ENCODE measurements around the gene SLC22A1. TPM values are rescaled to one million over a fixed set of nuclear protein-coding genes. Genes with fewer than 3 reads are reported as not detected.

Gene SLC22A1
- total RNA-seq, 1 donor from 2014 or later = 0.19 TPM

DNA sequence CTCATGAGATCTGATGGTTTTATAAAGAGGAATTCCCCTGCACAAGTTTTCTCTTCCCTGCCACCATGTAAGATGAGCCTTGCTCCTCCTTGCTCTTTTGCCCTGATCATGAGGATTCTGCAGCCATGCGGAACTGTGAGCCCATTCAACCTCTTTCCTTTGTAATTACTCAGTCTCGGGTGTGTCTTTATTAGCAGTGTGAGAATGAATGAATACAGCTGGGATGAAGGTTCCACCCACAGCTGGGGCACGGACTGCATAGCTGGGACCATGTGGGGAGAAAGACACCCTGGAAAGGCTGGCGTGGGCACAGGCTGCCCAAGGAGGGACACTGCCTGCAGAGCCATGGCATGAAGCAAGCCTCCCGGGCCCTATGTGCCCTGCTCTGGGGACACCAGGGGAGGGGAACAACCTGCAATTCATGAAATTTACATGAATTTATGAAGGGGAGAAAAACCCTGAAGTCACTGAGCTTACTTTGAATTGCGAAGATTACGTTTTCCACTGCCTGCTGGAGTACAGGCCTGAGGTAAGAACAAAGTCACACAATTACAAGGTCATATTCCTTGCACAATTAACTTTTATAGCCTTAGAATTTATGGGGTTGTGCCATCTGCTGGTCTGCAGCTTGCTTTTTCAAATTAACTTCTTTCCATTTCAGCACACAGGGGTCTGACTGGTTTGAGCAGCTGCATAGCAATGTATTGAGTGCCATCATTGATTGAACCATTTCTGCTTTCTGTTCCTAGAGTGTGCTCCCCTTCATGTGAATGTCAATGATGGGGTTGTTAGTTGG, 46.2 kb downstream of the SLC22A1 start:
- DNase-seq (ENCODE audit: low read depth) = no peak

DNA sequence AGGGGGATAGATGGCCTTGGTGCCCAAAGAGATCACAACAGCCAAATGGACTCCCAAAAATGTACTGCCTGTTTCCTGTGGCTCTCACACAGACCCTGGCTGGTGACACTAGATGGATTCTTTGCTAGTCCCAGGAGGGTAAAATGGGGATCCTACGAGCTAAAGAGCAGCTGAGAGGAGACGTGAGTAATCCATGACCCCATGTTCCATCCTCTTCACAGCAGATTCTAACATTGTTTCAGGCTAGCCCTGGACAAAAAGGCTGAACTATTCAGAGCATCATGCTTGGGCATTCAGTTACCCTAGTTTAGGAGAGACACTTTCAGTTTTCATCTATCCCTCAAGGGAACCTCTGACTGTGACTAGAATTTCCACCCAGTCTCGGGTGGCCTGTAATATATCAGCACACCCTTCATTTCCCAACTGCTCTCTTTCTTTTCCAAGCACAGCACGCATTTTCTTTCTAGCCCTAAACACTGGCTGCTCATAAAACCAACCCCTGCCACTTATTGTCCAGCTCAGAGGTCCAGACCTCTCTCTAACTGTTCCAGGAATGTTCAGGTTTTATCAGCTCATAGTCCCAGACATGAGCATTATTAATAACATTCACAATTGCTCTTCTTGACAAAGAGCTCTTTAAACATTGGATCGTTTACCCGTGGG, 48.5 kb downstream of the SLC22A1 start:
- DNase-seq (ENCODE audit: low read depth) = peak; percentile 37

DNA sequence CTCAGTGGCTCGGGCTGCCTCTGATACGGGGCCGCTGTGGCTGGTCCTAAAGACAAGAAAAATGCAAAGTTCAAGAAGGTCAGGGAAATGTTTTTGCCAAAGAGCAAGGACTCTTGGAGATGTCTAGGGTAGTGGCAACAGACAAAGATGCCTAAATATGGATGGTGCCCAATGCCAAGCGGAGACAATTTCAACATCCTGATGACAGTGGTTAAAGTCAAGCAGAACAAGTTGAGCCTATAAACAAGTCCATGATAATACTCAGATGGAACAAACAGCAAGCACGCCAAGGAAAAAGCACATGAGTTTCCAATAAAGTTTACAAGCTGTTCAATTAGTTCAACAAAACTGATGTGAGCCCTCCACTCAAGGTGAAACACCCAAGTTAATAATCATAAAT, 51.1 kb downstream of the SLC22A1 start:
- DNase-seq (ENCODE audit: low read depth) = no peak

DNA sequence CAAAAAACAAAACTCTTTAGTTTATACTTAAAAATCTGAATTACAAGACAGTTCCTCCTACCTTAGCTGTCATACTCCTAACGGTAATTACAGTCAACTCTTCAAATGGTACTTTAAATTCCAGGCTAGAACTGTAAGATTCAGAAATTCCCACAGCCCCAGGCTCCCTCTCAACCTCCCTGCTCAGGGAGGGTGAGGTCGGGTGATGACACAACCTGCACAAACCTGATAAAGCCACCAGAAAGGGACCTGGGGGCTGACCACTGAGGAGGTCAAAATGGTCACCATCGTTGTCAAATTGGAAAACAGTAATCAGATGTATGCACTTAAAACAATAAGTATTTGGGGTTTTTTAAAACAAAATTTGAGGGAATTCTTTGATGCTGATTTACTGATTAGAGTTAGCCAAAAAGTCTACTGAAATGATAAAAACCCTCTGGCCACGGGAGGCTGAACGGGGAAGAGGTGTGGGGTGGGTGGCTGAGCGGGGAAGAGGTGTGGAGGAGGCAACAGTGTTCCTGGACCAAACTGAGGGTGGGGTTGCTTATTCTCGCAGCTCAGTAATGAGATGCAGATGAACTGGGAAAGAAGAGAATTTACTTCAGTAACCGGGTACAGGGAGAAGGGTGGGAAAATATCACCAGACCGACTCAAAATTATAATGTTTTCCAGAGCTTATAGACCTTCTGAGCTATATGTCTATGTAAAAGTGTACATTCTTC, 52.4 kb downstream of the SLC22A1 start:
- no peak for DNase-seq (ENCODE audit: low read depth)

DNA sequence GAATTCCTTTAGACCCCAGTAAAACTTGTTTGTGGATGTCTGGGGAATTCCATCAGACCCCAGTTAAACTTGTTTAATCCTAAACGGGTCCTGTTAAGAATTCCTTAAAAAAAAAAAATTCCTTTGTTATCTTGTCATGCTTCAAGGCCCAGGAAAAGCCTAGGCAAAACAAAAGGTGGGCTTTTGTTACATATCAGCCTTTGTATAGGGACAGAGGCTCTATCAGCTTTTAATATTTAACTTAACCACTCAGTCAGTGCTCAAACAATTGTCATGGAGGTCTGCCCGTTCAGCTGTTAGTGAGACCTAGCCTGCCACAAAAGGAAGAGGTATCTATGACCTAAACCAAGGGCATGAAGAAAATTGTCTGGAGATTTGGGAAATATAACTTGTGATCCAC, 53.1 kb downstream of the SLC22A1 start:
- no peak for DNase-seq (ENCODE audit: low read depth)

DNA sequence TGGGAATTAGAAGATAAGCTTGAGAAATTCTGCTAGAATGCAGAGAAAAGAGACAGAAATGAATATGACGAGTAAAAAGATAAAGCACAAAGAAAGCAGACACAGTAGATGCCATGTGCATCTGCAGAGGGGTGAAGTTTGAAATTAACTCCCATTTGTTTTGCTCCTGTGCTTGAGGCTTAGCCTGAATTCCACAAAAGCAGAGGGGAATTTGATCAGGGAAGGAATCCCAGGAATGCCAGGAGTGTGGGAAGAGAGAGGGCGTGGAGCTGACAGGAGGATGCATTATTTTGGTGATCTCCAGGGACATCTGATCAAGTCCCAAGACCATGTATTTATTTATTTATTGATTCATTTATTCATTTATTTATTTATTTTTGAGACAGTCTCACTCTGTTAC, 55.6 kb downstream of the SLC22A1 start:
- no peak for DNase-seq (ENCODE audit: low read depth)

DNA sequence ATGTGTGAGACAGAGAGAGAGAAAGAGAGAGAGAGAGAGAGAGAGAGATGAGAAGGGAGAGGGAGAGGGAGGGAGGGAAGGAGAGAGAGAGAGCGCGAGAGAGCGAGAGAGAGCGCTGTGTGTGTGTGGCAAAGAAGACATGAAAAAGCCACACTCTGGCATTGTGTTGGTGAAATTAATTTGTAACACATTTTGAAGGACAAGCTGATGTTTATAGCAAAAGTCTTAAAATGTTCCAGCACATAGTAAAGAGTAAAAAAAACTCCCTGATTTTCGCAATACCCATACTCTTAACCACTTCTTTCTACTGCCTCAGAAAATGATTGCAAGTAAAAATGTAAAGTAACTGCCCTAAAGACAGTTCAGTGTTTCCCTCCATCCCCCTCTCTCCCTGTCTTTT, 56.7 kb downstream of the SLC22A1 start:
- no peak for DNase-seq (ENCODE audit: low read depth)

DNA sequence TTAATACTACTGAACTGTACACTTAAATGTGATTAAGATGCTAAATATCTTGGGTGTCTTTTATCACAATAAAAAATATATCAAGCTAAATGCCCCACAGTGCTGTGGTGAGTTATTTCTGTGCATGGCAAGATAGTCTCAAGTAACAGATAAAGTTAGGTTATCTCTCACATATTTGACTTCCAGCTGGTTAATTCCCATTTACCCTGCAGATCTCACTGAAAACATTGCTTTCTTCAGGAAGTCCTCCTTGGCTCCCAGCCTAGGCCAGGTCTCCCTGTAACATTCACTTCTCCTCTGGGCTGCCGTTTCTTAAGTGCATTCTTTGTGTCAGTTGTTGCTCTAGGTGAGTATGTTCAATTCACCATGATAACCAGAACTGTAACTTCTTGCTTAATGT, 59.1 kb downstream of the SLC22A1 start:
- no peak for DNase-seq (ENCODE audit: low read depth)

DNA sequence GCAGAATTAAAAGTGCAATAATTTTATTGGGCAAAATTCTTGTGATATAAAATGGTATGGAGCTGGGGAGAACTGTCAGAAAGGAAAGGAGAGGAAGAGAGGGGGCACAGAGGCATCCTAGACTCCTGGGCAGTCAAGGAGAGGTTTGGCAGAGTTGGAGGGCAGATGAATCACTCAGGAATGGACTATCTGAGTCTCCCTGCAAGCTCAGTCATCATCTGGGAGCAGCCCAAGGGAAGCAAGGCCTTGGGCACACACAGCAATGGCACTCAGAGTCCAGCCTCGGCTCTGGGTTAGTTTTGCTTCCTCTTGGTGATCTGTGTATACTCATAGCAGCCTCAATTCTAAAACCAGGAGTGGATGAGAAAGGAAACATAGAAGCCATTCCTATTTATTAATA, 67.2 kb downstream of the SLC22A1 start:
- no peak for DNase-seq (ENCODE audit: low read depth)

DNA sequence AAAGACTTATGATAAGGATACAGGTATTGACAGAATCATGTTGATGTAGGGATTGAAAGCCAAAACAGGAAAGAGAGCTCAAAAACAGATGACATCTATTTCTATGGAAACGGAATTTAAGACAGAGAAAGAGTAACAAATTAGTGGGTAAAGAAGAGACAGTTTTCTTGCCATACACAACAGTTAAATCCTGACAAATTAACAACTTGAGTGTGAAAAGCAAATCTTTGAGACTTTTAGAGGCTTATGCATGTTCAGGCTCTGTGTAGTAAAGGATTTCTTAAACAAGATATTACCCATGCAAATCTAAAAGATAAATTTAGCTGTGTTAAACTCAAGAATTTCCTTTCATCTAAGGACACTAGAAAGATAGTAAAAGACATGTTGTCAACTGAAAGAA, 68.5 kb downstream of the SLC22A1 start:
- DNase-seq (ENCODE audit: low read depth) = no peak

DNA sequence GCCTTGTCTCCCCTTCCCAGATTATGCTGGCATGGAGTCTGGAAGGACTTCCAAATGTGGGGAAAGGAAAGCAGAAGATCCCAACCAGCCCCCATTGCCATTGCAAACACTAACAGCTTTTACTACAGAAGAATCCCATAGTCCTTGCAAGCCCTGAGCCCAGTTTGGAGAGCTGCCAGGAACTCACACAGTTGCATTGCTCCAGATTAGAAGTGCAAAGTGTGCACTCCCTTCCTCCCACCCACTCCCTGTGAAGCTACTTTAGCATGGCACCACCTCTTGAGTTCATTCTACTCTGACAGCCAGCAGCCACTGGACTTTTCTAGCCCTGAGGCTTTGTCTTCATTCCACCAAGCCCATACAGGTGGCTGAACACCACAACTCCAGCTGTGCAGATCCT, 69.4 kb downstream of the SLC22A1 start:
- DNase-seq (ENCODE audit: low read depth) = no peak

DNA sequence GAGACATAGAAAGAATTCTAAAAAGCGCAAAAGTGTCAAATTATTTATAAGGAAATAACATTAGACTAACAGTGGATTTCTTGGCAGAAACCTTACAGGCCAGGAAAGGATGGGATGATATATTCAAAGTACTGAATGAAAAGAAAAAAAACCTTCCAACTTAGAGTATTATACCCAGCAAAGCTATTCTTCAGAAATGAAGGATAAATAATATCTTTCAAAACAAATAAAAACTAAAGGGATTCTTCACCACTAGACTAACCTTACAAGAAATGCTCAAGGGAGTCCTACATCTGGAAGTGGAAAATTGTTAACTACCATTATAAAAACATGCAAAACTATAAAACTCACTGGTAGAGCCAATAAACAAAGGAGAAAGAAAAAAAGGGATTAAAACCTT, 71.2 kb downstream of the SLC22A1 start:
- no peak for DNase-seq (ENCODE audit: low read depth)

DNA sequence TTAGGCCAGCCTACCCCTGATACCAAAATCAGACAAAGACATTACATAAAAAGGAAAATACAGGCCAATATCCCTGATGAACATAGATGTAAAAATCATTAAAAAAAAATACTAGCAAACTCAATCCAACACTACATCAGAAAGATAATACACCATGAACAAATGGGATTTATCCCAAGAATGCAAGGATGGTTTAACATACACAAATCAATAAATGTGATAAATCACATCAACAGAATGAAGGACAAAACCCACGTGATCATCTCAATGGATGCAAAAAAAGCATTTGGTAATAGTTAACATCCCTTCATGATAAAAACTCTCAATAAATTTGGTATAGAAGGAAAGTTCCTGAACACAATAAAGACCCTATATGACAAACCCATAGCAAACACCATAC, 73.2 kb downstream of the SLC22A1 start:
- DNase-seq (ENCODE audit: low read depth) = no peak

DNA sequence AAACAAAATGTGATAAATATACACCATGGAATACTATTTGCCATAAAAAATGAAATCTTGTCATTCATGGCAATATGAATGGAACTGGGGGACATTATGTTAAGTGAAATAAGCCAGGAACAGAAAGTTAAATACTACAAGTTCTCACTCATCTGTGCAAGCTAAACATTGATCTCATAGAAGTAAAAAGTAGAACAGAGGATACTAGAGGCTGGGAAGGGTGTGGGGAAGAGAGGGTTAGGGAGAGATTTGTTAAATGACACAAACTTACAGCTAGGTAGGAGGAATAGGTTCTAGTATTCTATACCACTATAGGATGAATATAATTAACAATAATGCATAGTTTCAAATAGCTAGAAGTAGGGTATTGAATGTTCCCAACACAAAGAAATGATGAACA, 76.0 kb downstream of the SLC22A1 start:
- DNase-seq (ENCODE audit: low read depth) = no peak

DNA sequence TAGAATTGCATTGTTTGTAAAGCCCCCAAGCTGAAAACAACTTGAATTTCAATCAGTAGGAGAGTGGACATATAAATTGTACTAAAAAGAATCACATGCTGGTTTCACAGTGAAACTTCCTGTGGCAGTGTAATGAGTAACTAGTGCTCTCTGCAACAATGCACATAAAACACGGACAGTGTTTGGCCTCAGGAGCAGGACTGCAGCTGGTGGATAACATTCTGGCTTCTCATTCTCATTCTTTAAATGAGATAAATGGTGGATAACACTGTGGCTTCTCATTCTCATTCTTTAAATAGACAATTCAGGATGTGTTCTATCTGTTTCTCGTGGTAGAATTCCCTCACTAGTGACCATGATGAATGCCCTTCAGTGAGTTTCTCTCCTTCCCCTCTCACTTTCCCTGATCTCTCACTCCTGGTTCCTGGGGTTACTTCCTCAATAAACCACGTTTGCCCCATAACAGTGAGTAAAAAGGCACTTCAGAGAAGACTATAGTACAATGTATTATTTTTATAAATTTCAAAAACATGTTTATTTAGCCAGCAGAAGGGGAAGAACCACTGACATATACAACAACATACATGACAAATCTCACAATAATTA, 77.1 kb downstream of the SLC22A1 start:
- peak; percentile 26 for DNase-seq (ENCODE audit: low read depth)

DNA sequence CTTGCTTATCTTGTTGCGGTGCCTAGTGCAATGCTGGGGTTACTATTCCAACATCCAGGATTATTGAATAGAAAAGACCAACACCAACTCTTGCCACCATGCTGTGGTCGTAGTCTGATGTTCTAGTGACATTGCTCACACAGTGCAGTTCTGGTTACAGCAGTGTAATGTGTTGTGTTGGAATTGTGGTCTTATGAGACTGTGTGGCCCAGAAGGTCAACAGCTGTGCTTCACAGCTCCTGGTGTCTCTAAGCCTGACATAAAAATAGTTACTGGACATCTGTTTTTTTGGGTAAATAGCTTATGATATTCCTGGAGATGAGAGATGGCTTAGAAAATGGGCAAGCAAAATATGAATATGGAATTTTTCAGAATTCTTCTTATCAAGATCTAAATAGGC, 79.4 kb downstream of the SLC22A1 start:
- DNase-seq (ENCODE audit: low read depth) = peak; percentile 79

DNA sequence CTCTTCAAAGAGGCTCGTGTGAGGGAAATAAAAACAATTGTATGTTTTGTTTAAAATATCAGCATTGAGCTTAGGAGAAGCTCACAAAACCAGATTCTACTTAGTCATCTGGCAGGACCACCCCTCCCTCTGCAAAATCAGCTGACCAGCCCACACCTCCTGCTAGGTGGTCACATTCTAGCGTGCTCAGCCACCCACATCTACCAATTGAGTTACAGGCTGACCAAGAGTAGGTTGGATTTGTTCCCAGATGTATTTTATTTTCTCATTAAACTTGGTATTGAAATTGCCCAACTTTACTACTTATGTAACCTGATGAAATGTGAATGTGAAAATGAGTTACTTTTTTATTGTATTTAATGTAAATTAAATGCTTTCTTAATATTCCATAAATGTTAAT, 80.8 kb downstream of the SLC22A1 start:
- peak; percentile 11 for DNase-seq (ENCODE audit: low read depth)

DNA sequence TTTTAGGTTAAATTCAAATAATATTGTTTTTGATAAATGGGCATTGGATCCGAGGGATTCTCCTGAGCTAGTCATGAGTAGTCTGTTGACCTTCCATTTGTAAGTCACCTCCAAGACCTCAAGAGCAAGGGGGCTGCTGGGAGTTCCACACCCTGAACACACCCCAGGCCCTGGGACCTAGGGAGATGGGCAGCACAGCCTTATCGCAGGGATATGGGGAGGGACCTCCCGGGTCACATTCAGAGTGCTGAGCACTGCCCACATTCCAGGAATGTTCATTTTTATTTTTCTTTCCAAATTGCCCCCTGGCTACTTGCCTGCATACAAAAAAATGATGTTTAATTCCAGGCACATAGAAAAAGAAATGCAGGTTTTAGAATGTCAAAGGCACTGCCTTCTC, 81.5 kb downstream of the SLC22A1 start:
- DNase-seq (ENCODE audit: low read depth) = no peak

DNA sequence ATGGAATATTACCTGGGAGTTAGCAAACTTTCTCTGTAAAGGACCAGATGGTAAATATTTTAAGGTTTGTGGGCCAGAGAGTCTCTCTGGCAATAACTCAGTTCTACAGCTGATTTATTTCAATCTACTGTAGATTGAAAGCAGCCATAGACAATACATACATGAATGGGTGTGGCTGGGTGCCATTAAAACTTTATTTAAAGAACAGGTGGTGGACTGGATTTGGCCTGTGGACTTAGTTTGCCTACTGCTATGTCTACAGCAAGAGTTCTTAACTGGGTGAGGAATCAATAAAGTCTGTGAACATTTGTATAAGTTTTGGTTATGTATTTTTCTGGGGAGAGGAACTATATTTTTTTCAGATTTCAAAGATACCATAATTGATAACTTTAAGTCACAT, 81.9 kb downstream of the SLC22A1 start:
- no peak for DNase-seq (ENCODE audit: low read depth)

DNA sequence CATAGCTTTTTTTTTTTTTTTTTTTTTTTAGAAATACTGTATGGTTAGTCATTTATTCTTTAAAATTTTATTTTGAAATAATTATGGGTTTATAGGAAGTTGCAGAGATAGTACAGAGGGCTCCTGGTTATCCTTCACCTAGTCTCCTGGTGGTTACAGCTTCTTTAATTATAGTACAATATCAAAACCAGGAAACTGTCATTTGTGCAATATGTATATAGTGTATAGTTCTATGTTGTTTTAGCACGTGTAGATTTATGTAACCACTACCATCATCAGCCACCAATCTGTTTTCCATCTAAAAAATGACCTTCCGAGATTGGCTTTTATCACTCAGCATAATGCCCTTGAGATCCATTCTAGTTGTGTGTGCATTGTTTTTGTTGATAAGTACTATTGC, 82.3 kb downstream of the SLC22A1 start:
- DNase-seq (ENCODE audit: low read depth) = no peak

DNA sequence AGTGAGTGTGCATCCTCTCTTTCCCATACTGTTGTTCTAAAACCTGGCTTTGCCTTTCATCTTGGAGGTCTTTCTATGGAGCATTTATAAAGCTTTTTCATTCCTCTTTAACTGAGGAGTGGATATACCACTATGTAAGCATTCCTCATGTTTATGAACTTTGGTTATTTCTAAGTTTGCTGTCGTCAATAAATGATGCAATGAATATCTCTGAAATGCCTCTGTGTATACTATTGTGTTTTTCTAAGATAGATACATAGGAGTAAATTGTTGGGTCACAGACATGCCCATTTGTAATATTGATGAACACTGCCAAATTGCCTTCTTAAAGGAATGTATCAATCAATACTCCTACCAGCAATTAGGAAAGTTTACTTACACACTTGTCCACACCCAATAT, 83.1 kb downstream of the SLC22A1 start:
- DNase-seq (ENCODE audit: low read depth) = no peak

DNA sequence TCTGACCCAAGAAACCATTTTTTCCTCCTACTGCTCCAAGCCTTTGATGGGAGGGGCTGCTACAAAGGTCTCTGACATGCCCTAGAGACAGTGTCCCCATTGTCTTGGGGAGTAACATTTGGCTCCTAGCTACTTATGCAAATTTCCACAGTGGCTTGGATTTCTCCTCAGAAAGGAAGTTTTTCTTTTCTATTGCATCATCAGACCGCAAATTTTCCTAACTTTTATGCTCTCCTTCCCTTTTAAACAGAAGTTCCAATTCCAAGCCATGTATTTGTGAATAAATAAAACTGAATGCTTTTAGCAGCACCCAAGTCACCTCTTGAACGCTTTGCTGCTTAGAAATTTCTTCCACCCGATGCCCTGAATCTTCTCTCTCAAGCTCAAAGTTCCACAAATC, 86.0 kb downstream of the SLC22A1 start:
- DNase-seq (ENCODE audit: low read depth) = no peak
